HepG2 (cell line): Measurements from ENCODE around the gene CADPS.

Experiments used
- CBX5 ChIP-seq: sonication (generic); formaldehyde crosslinking; IDR thresholded peaks from 2 replicates; pipeline ENCODE4 v1.4.0; 2020; ENCODE audit warnings: missing genetic modification reagents, borderline replicate concordance
- EP300 ChIP-seq, 3 experiments: sonication (generic) in 1 of 3; formaldehyde crosslinking in 1 of 3; IDR thresholded peaks; 2 replicates each; pipeline versions ENCODE4 v1.5.1 to v1.6.1; 2011 to 2020; ENCODE audit warnings: low read depth in 2 of 3, low read length in 2 of 3, borderline replicate concordance in 1 of 3, improper control_type of control experiment in 1 of 3, mild to moderate bottlenecking in 1 of 3, missing genetic modification reagents in 1 of 3, moderate library complexity in 1 of 3
- NFIC ChIP-seq: IDR thresholded peaks from 2 replicates; pipeline ENCODE4 v1.6.1; 2012; ENCODE audit warnings: mild to moderate bottlenecking, low read length, inconsistent platforms
- PREB ChIP-seq: sonication (generic); formaldehyde crosslinking; IDR thresholded peaks from 2 replicates; pipeline ENCODE4 v1.4.0; 2020; ENCODE audit warnings: missing genetic modification reagents
- SIN3A ChIP-seq: IDR thresholded peaks from 2 replicates; pipeline ENCODE4 v1.6.1; 2011; ENCODE audit warnings: low read depth, mild to moderate bottlenecking, control low read depth, low read length, borderline replicate concordance
- TAF1 ChIP-seq: sonication (generic); formaldehyde crosslinking; IDR thresholded peaks from 2 replicates; pipeline ENCODE4 v1.4.0; 2020; ENCODE audit warnings: missing genetic modification reagents
- ZBTB49 ChIP-seq: sonication (generic); formaldehyde crosslinking; IDR thresholded peaks from 2 replicates; pipeline ENCODE4 v1.4.0; 2020; ENCODE audit warnings: missing genetic modification reagents, borderline replicate concordance
- ZBTB7A ChIP-seq: sonication (generic); formaldehyde crosslinking; IDR thresholded peaks from 2 replicates; pipeline ENCODE4 v1.8.0; 2022; ENCODE audit warnings: mild to moderate bottlenecking, missing genetic modification reagents
- ZFP37 ChIP-seq: sonication (generic); formaldehyde crosslinking; IDR thresholded peaks from 2 replicates; pipeline ENCODE4 v1.4.0; 2020; ENCODE audit warnings: missing genetic modification reagents, borderline replicate concordance
- ZFYVE20 ChIP-seq: sonication (generic); formaldehyde crosslinking; IDR thresholded peaks from 2 replicates; pipeline ENCODE4 v1.8.0; 2023; ENCODE audit warnings: low read depth, mild to moderate bottlenecking, moderate library complexity, missing genetic modification reagents, borderline replicate concordance
- ZNF552 ChIP-seq: sonication (generic); formaldehyde crosslinking; IDR thresholded peaks from 2 replicates; pipeline ENCODE4 v1.9.0; 2022; ENCODE audit warnings: missing genetic modification reagents, mild to moderate bottlenecking, borderline replicate concordance
- ZNF644 ChIP-seq: IDR thresholded peaks from 2 replicates; pipeline ENCODE4 v1.6.1; 2016; ENCODE audit warnings: low read depth
- TF ChIP-seq, protein P1 (sequence below): sonication (generic); formaldehyde crosslinking; IDR thresholded peaks from 2 replicates; pipeline ENCODE4 v1.5.0; 2020; ENCODE audit warnings: mild to moderate bottlenecking, missing genetic modification reagents, moderate library complexity
- TF ChIP-seq, protein P2 (sequence below), 2 experiments: sonication (generic) in 1 of 2; formaldehyde crosslinking in 1 of 2; IDR thresholded peaks; 2 replicates each; pipeline versions ENCODE4 v1.5.1 to v1.6.1; 2011 to 2020; ENCODE audit warnings: borderline replicate concordance in 1 of 2, low read depth in 1 of 2, low read length in 1 of 2, mild to moderate bottlenecking in 1 of 2, missing genetic modification reagents in 1 of 2, moderate library complexity in 1 of 2

DNA sequence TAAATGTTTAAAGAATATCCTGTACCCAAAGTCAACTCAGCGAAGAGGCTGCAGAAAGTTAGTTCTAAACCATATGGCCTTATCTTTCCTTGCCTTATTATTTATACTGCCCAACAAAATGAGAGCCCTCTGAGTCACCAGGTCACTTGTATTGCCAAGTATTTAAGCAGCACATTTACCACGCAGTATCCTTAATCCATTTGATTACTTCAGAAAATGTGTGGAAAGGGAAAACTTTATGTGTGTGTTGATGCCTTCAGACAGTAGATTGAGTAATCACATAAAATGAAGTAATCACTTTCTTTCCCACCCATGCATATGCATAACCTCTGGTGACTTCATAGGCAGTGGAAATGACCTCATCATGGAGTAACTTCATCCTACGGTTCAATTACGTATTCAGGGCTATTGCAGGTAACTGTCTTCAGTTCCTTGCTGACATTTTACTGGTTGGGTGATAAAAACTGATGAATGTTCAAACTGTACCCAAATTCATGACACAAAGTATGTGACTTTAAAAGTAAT, 7.5 kb upstream of the CADPS start:
- TF ChIP-seq, protein P1, sequence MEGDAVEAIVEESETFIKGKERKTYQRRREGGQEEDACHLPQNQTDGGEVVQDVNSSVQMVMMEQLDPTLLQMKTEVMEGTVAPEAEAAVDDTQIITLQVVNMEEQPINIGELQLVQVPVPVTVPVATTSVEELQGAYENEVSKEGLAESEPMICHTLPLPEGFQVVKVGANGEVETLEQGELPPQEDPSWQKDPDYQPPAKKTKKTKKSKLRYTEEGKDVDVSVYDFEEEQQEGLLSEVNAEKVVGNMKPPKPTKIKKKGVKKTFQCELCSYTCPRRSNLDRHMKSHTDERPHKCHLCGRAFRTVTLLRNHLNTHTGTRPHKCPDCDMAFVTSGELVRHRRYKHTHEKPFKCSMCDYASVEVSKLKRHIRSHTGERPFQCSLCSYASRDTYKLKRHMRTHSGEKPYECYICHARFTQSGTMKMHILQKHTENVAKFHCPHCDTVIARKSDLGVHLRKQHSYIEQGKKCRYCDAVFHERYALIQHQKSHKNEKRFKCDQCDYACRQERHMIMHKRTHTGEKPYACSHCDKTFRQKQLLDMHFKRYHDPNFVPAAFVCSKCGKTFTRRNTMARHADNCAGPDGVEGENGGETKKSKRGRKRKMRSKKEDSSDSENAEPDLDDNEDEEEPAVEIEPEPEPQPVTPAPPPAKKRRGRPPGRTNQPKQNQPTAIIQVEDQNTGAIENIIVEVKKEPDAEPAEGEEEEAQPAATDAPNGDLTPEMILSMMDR, result no peak
- TF ChIP-seq ZNF552 (CRISPR knock-in tag) (no peak), ZBTB7A (CRISPR knock-in tag) (no peak), ZFP37 (no peak), EP300 (IDR thresholded peaks at IDR 0.05; ENCODE audit: low read depth in 2 of 2, low read length in 2 of 2) (no peak), EP300 (CRISPR knock-in tag; IDR thresholded peaks at IDR 0.05; ENCODE audit: borderline replicate concordance) (no peak), NFIC (no peak), CBX5 (no peak), ZFYVE20 (CRISPR knock-in tag) (no peak), ZBTB49 (CRISPR knock-in tag) (no peak), PREB (CRISPR knock-in tag) (no peak), ZNF644 (CRISPR knock-in tag) (no peak), SIN3A (no peak), TAF1 (CRISPR knock-in tag) (no peak)
- TF ChIP-seq, protein P2, sequence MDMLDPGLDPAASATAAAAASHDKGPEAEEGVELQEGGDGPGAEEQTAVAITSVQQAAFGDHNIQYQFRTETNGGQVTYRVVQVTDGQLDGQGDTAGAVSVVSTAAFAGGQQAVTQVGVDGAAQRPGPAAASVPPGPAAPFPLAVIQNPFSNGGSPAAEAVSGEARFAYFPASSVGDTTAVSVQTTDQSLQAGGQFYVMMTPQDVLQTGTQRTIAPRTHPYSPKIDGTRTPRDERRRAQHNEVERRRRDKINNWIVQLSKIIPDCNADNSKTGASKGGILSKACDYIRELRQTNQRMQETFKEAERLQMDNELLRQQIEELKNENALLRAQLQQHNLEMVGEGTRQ (IDR thresholded peaks at IDR 0.05; ENCODE audit: low read depth, low read length), result no peak
- TF ChIP-seq, protein P2 (CRISPR knock-in tag; IDR thresholded peaks at IDR 0.05; ENCODE audit: borderline replicate concordance), result no peak
